Mesendoderm (in vitro differentiated cells): ENCODE measurements around the gene TSSK3.
A peak's percentile ranks its signal among the peaks of the same experiment; 100 is the strongest.
"Not testable (repeated sequence)": the region's sequence is repeated elsewhere in the genome, so short reads cannot be mapped to it uniquely, and the experiment has no call there.

Experiments used
- DNase-seq: peaks from one replicate; pipeline ENCODE4 v3.0.0; 2013
- H2AK5ac ChIP-seq: 2 replicates; pipeline ENCODE4 v1.6.1; 2013; ENCODE audit warnings: low read length, inconsistent platforms
- H2BK120ac ChIP-seq: 2 replicates; pipeline ENCODE4 v1.6.1; 2013; ENCODE audit warnings: low read depth, mild to moderate bottlenecking, low read length, moderate library complexity, mixed read lengths
- H2BK15ac ChIP-seq: replicated peaks from 2 replicates; pipeline ENCODE4 v1.6.1; 2013; ENCODE audit warnings: low read depth, mild to moderate bottlenecking, moderate library complexity
- H2BK5ac ChIP-seq: 2 replicates; pipeline ENCODE4 v1.6.1; 2013; ENCODE audit warnings: low read length, inconsistent platforms
- H3K18ac ChIP-seq: 2 replicates; pipeline ENCODE4 v1.6.1; 2013; ENCODE audit warnings: mild to moderate bottlenecking, low read length, mixed read lengths
- H3K23ac ChIP-seq: one replicate; pipeline ENCODE4 v1.6.1; 2013; ENCODE audit warnings: low read length
- H3K27ac ChIP-seq: 2 replicates; pipeline ENCODE4 v1.5.1; 2013; ENCODE audit warnings: low read depth, mild to moderate bottlenecking, inconsistent platforms, low read length, moderate library complexity
- H3K27me3 ChIP-seq: 2 replicates; pipeline ENCODE4 v1.6.1; 2013; ENCODE audit warnings: low read length, control low read depth, mild to moderate bottlenecking, inconsistent platforms; ENCODE audit not compliant: insufficient read depth, poor library complexity
- H3K36me3 ChIP-seq: 2 replicates; pipeline ENCODE4 v1.6.1; 2013; ENCODE audit warnings: low read length, inconsistent platforms; ENCODE audit not compliant: control insufficient read depth, insufficient read depth
- H3K4ac ChIP-seq: one replicate; pipeline ENCODE4 v1.6.1; 2013; ENCODE audit warnings: low read depth, mild to moderate bottlenecking, low read length, moderate library complexity
- H3K4me1 ChIP-seq: 2 replicates; pipeline ENCODE4 v1.6.1; 2013; ENCODE audit warnings: low read depth, low read length, inconsistent platforms; ENCODE audit not compliant: control insufficient read depth
- H3K4me2 ChIP-seq: 2 replicates; pipeline ENCODE4 v1.6.1; 2013; ENCODE audit warnings: low read length
- H3K4me3 ChIP-seq: 2 replicates; pipeline ENCODE4 v1.5.1; 2013; ENCODE audit warnings: mild to moderate bottlenecking, low read length
- H3K56ac ChIP-seq: one replicate; pipeline ENCODE4 v1.6.1; 2013; ENCODE audit warnings: low read length
- H3K79me1 ChIP-seq: 2 replicates; pipeline ENCODE4 v1.6.1; 2013; ENCODE audit warnings: low read length, inconsistent platforms
- H3K79me2 ChIP-seq: 2 replicates; pipeline ENCODE4 v1.6.1; 2013; ENCODE audit warnings: mild to moderate bottlenecking, low read length; ENCODE audit not compliant: control insufficient read depth, insufficient read depth
- H3K9ac ChIP-seq: 2 replicates; pipeline ENCODE4 v1.6.1; 2013; ENCODE audit warnings: low read length, inconsistent platforms
- H4K5ac ChIP-seq: one replicate; pipeline ENCODE4 v1.6.1; 2013; ENCODE audit warnings: low read length
- H4K8ac ChIP-seq: one replicate; pipeline ENCODE4 v1.6.1; 2013; ENCODE audit warnings: low read depth, mild to moderate bottlenecking, control low read depth, low read length, moderate library complexity
- WGBS: extraction: QIAGEN DNeasy Blood & Tissue Kit; methylation state at CpG from one replicate; pipeline ENCODE4 v1.1.7; 2013; ENCODE audit warnings: low lambda C conversion rate, missing lambda C conversion rate; ENCODE audit not compliant: insufficient coverage; ENCODE audit errors: extremely low coverage; 5-methylcytosine and 5-hydroxymethylcytosine counted together

TSSK3 gene

DNA sequence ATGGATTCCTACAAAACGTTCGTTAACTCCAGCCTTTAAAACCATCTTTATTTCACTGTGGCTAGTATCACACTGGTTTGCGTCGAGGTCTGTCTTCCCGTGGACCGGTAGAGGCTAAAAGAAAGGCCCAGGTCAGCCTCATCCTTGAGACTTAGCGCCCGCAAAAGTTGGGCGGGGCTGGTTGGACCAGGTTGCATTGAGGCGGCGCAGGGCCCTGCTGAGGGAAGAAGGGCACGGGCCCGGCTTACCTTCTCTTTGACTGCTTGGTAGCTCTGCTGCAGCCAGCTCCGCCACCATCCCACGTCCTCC, 31.4 kb downstream of the TSSK3 start:
- DNase-seq: peak; percentile 71

DNA sequence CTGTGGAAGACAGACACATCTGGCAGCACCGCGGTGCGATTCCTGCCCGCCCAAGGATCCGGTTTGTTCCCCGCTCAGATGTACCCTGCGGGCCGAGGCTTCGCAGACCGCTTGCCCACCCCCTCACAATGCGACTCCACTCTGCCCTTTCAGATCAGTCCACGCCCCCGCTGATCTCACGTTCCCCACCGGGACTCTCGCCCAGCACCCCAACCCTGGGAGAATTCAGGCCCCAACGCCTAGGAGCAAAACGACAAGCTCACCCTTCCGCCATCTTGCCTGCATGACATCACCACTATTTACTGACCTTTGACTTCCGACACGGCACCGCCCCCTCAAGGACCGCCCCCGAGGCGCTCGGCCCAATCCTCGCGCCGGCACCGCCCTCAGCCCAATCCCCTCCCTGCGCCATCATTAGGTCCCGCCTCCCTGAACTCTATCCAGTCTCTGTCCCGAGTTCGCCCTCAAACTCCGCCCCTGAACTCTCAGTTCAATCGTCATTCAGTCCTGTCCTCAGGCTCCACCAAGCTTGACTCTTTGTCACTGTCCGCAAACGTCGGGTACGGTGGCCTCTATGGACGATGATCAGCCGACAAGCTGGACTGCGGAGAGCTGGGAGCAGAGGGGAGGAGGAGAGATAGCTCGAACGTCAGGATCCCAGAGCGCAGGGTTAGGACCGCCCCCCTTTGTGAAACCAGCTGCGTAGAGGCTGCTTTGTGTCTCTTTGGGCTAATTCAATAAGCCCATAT, 32.0 kb downstream of the TSSK3 start, which contains the start of gene BSDC1:
Gene BSDC1 (minus strand): TSS at position 301 of the 749 bp plus-strand sequence. CDS start 27 bp downstream, at position 274.
- Histone ChIP-seq H2BK15ac (no peak within 1 kb of the TSS), H3K27me3 (no peaks in the 10 kb centered on the region), H3K79me2 (peaks cover 14% of the 10 kb centered on the region), H3K36me3 (peaks cover 2% of the 10 kb centered on the region), H3K4me1 (peaks cover 5% of the 10 kb centered on the region), H3K79me1 (peaks cover 22% of the 10 kb centered on the region), H3K56ac (peak within 1 kb of the TSS; percentile 95), H2BK120ac (no peak within 1 kb of the TSS), H3K18ac (peak within 1 kb of the TSS; percentile 34), H3K4me2 (peak within 1 kb of the TSS; percentile 94), H2BK5ac (peak within 1 kb of the TSS; percentile 82), H3K9ac (peak within 1 kb of the TSS; percentile 93), H3K4ac (no peak within 1 kb of the TSS), H4K5ac (no peak within 1 kb of the TSS), H3K27ac (peak within 1 kb of the TSS; percentile 88), H3K4me3 (peak within 1 kb of the TSS; percentile 89), H3K23ac (peak within 1 kb of the TSS; percentile 87), H4K8ac (no peak within 1 kb of the TSS), H2AK5ac (peak within 1 kb of the TSS; percentile 37)
- WGBS: no CpG with 5 or more reads among the region's 48 CpGs
- DNase-seq: peak; percentile 100

More for the DNA sequence above, 31.4 kb downstream of the TSSK3 start:
- Histone ChIP-seq H2BK120ac (no peak overlapping the region), H2BK5ac (no peak overlapping the region), H3K23ac (no peak overlapping the region), H3K56ac (peak overlapping the region; percentile 95), H4K8ac (no peak overlapping the region), H3K79me1 (peaks cover 22% of the 10 kb centered on the region), H2BK15ac (no peak overlapping the region), H3K27me3 (no peaks in the 10 kb centered on the region), H4K5ac (no peak overlapping the region), H3K4me2 (peak overlapping the region; percentile 68), H3K9ac (peak overlapping the region; percentile 88), H3K4me3 (peak overlapping the region; percentile 89), H3K18ac (no peak overlapping the region), H3K4me1 (peaks cover 5% of the 10 kb centered on the region), H2AK5ac (no peak overlapping the region), H3K4ac (no peak overlapping the region), H3K79me2 (peaks cover 14% of the 10 kb centered on the region), H3K36me3 (peaks cover 4% of the 10 kb centered on the region), H3K27ac (no peak overlapping the region)
- no CpG with 5 or more reads among the region's 15 CpGs for WGBS

DNA sequence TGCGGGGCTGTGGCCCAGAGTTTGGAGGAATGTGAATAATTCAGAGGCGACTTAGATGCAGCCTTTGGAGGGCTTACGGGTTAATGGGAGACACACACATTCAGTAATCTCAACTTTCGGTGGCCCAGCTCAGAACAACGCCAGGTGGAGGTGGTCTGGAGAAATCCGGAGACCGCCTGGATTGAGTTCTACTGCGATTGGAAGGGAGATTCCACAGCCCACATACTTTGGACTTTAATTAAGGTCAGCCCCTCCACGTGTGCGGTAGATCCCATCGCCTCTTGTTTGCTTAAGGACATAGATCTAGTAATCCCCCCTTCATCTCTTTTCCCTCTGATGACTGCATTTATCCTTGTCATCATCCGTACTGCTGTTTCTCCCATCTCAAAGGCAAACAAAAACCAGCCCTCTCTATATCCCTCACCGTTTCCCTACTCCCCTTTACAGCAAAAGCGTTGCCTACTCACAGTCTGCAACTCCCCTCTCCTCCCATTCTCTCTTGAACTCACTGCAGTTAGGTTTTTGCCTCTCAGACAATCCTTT, 32.6 kb downstream of the TSSK3 start:
- Histone ChIP-seq H2BK120ac (no peak overlapping the region), H3K4me2 (peak overlapping the region; percentile 94), H3K18ac (peak overlapping the region; percentile 34), H2BK5ac (peak overlapping the region; percentile 82), H3K36me3 (peaks cover 2% of the 10 kb centered on the region), H3K9ac (peak overlapping the region; percentile 93), H3K23ac (peak overlapping the region; percentile 87), H3K4me3 (peak overlapping the region; percentile 79), H3K56ac (peak overlapping the region; percentile 95), H2AK5ac (peak overlapping the region; percentile 37), H2BK15ac (no peak overlapping the region), H3K27me3 (no peaks in the 10 kb centered on the region), H4K8ac (no peak overlapping the region), H3K79me2 (peaks cover 14% of the 10 kb centered on the region), H3K4me1 (peaks cover 5% of the 10 kb centered on the region), H3K27ac (peak overlapping the region; percentile 88), H4K5ac (no peak overlapping the region), H3K4ac (no peak overlapping the region), H3K79me1 (peaks cover 22% of the 10 kb centered on the region)
- DNase-seq: no peak
- no CpG with 5 or more reads among the region's 14 CpGs for WGBS

DNA sequence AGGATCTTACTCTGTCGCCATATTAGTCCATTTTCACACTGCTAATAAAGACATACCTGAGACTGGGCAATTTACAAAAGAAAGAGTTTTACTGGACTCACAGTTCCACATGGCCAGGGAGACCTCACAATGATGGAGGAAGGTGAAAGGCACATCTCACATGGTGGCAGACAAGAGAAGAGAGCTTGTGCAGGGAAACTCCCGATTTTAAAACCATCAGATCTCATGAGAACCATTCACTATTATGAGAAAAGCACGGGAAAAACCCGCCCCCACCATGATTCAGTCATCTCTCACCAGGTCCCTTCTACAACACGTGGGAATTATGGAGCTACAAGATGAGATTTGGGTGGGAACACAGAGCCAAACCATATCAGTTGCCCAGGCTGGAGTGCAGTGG, 34.2 kb downstream of the TSSK3 start:
- not testable (repeated sequence) for H3K9ac ChIP-seq, DNase-seq, H3K4me3 ChIP-seq, H3K4me2 ChIP-seq, H3K36me3 ChIP-seq, H3K56ac ChIP-seq, H2AK5ac ChIP-seq, H3K27me3 ChIP-seq, H2BK15ac ChIP-seq, H3K4ac ChIP-seq, H3K4me1 ChIP-seq, H3K23ac ChIP-seq, H3K18ac ChIP-seq, H2BK5ac ChIP-seq, H4K8ac ChIP-seq, H4K5ac ChIP-seq, H2BK120ac ChIP-seq, H3K27ac ChIP-seq
- WGBS: no CpG with 5 or more reads among the region's 5 CpGs
- H3K79me2 ChIP-seq: peaks cover 13% of the 10 kb centered on the region
- H3K79me1 ChIP-seq: peaks cover 13% of the 10 kb centered on the region

DNA sequence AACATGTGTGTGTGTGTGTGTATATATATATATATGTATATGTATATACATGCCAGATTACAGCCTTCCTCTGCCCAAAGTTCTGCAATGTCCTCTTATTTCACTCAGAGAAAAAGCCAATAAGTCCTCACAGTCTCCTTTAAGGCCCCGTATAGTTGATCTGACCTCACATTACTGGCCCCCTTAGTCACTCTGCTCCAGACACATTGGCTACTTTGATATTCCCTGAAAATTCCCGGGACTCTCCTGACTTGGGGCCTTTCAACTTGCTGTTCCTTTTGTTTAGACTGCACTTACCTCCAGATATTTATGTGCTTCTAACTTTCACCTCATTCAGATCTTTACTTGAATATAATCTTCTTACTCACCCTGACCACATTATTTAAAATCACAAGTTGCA, 36.1 kb downstream of the TSSK3 start:
- no peak overlapping the region for H4K8ac ChIP-seq
- no peaks in the 10 kb centered on the region for H3K36me3 ChIP-seq
- no peak overlapping the region for H2AK5ac ChIP-seq
- H4K5ac ChIP-seq: no peak overlapping the region
- H3K27me3 ChIP-seq: no peaks in the 10 kb centered on the region
- no peak overlapping the region for H3K23ac ChIP-seq
- no peak overlapping the region for H3K18ac ChIP-seq
- H3K79me1 ChIP-seq: peaks cover 3% of the 10 kb centered on the region
- no peak for DNase-seq
- no CpG with 5 or more reads among the region's 2 CpGs for WGBS
- H3K4me3 ChIP-seq: no peak overlapping the region
- peaks cover 2% of the 10 kb centered on the region for H3K4me1 ChIP-seq
- H3K4me2 ChIP-seq: no peak overlapping the region
- no peak overlapping the region for H2BK15ac ChIP-seq
- no peak overlapping the region for H2BK120ac ChIP-seq
- peaks cover 6% of the 10 kb centered on the region for H3K79me2 ChIP-seq
- no peak overlapping the region for H2BK5ac ChIP-seq
- no peak overlapping the region for H3K56ac ChIP-seq
- no peak overlapping the region for H3K27ac ChIP-seq
- H3K4ac ChIP-seq: no peak overlapping the region
- H3K9ac ChIP-seq: no peak overlapping the region
